MM.1S (cell line): Measurements from ENCODE around the gene JUN.

Source experiments
- DNase-seq: peaks from one replicate; pipeline ENCODE4 v3.0.0-alpha.2; 2015
- H2AFZ ChIP-seq: fragments of 300-600 bp; sonication (generic); 2 replicates; pipeline ENCODE4 v1.6.0; 2016; ENCODE audit warnings: antibody characterized with exemption, low read length
- H3F3A ChIP-seq: fragments of 300-600 bp; sonication (generic); 2 replicates; pipeline ENCODE4 v1.6.1; 2016; ENCODE audit warnings: mild to moderate bottlenecking, antibody characterized with exemption, low read length, moderate library complexity, mixed read lengths; ENCODE audit not compliant: insufficient read depth
- H3K27ac ChIP-seq: fragments of 300-600 bp; sonication (generic); 2 replicates; pipeline ENCODE4 v1.5.1; 2016; ENCODE audit warnings: mild to moderate bottlenecking, low read length
- H3K27me3 ChIP-seq: fragments of 300-600 bp; sonication (generic); replicated peaks from 2 replicates; pipeline ENCODE4 v1.6.0; 2016; ENCODE audit warnings: low read length; ENCODE audit not compliant: insufficient read depth
- H3K36me3 ChIP-seq: fragments of 300-600 bp; sonication (generic); replicated peaks from 2 replicates; pipeline ENCODE4 v1.6.1; 2016; ENCODE audit warnings: mild to moderate bottlenecking, low read length, mixed read lengths; ENCODE audit not compliant: insufficient read depth
- H3K4me1 ChIP-seq: fragments of 300-600 bp; sonication (generic); 2 replicates; pipeline ENCODE4 v1.6.1; 2016; ENCODE audit warnings: low read length, mixed read lengths
- H3K4me2 ChIP-seq: fragments of 300-600 bp; sonication (generic); 2 replicates; pipeline ENCODE4 v1.6.0; 2016; ENCODE audit warnings: low read depth, low read length
- H3K4me3 ChIP-seq: fragments of 300-600 bp; sonication (generic); 2 replicates; pipeline ENCODE4 v1.5.1; 2016; ENCODE audit warnings: low read length, mixed read lengths
- H3K79me2 ChIP-seq: fragments of 300-600 bp; sonication (generic); 2 replicates; pipeline ENCODE4 v1.6.1; 2016; ENCODE audit warnings: mixed run types, low read length, mixed read lengths
- H3K9ac ChIP-seq: fragments of 300-600 bp; sonication (generic); 2 replicates; pipeline ENCODE4 v1.6.1; 2016; ENCODE audit warnings: low read length, mixed read lengths
- H3K9me2 ChIP-seq: fragments of 300-600 bp; sonication (generic); replicated peaks from 2 replicates; pipeline ENCODE4 v1.6.1; 2016; ENCODE audit warnings: mild to moderate bottlenecking, low read length, mixed read lengths; ENCODE audit not compliant: insufficient read depth
- H3K9me3 ChIP-seq: fragments of 300-600 bp; sonication (generic); replicated peaks from 2 replicates; pipeline ENCODE4 v1.6.1; 2016; ENCODE audit warnings: mild to moderate bottlenecking, low read length, mixed read lengths; ENCODE audit not compliant: insufficient read depth
- H4K20me1 ChIP-seq: fragments of 300-600 bp; sonication (generic); 2 replicates; pipeline ENCODE4 v1.6.1; 2016; ENCODE audit warnings: mild to moderate bottlenecking, low read length, moderate library complexity, mixed read lengths; ENCODE audit not compliant: insufficient read depth
- EZH2 ChIP-seq: fragments of 300-600 bp; sonication (generic); optimal IDR thresholded peaks from 2 replicates; pipeline ENCODE3; 2017; ENCODE audit warnings: low read depth, mild to moderate bottlenecking, antibody characterized with exemption, low read length, mixed read lengths
- EZH2phosphoT487 ChIP-seq: fragments of 300-600 bp; sonication (generic); IDR thresholded peaks from 2 replicates; pipeline ENCODE4 v1.6.1; 2018; ENCODE audit warnings: antibody characterized with exemption, low read length
- TF ChIP-seq, protein P1 (sequence below): fragments of 300-600 bp; sonication (generic); IDR thresholded peaks from 2 replicates; pipeline ENCODE4 v1.5.1; 2016; ENCODE audit warnings: antibody characterized with exemption, low read length, mixed read lengths

JUN gene

DNA sequence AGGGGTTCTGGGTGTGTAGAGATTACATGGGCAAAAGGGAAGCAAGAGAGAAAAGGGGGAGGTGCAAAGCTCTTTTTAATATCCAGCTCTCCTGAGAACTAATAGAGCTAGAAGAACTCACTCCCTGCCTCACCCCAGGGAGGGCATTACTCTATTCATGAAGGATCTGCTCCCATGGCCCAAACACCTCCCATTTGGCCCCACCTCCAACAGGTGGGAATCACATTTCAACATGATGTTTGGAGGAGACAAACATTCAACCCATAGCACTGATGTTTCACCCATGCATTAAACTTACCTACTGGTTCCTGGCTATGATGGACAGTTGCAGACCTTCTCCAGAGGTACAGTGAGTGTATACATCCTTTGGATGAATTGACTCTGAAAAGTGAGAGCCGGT lies 7.3 kb upstream of the JUN start:
- H3K4me1 ChIP-seq = peaks cover 10% of the 10 kb centered on the region; the same call in 1 of the 2 replicates
- no peak overlapping the region for H3K4me2 ChIP-seq
- H3K4me3 ChIP-seq = no peak overlapping the region
- no peak overlapping the region for H3K9ac ChIP-seq
- H3K27ac ChIP-seq = no peak overlapping the region
- no peaks in the 10 kb centered on the region for H3K9me2 ChIP-seq
- no peaks in the 10 kb centered on the region for H3K9me3 ChIP-seq
- H2AFZ ChIP-seq = no peak overlapping the region
- no peaks in the 10 kb centered on the region for H3K79me2 ChIP-seq
- TF ChIP-seq EZH2 (no peak), EZH2phosphoT487 (no peak)
- TF ChIP-seq, protein P1, sequence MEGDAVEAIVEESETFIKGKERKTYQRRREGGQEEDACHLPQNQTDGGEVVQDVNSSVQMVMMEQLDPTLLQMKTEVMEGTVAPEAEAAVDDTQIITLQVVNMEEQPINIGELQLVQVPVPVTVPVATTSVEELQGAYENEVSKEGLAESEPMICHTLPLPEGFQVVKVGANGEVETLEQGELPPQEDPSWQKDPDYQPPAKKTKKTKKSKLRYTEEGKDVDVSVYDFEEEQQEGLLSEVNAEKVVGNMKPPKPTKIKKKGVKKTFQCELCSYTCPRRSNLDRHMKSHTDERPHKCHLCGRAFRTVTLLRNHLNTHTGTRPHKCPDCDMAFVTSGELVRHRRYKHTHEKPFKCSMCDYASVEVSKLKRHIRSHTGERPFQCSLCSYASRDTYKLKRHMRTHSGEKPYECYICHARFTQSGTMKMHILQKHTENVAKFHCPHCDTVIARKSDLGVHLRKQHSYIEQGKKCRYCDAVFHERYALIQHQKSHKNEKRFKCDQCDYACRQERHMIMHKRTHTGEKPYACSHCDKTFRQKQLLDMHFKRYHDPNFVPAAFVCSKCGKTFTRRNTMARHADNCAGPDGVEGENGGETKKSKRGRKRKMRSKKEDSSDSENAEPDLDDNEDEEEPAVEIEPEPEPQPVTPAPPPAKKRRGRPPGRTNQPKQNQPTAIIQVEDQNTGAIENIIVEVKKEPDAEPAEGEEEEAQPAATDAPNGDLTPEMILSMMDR = no peak
- H3F3A ChIP-seq = peaks cover 5% of the 10 kb centered on the region
- peaks cover 17% of the 10 kb centered on the region for H3K27me3 ChIP-seq
- DNase-seq = no peak
- H3K36me3 ChIP-seq = no peaks in the 10 kb centered on the region
- no peaks in the 10 kb centered on the region for H4K20me1 ChIP-seq

DNA sequence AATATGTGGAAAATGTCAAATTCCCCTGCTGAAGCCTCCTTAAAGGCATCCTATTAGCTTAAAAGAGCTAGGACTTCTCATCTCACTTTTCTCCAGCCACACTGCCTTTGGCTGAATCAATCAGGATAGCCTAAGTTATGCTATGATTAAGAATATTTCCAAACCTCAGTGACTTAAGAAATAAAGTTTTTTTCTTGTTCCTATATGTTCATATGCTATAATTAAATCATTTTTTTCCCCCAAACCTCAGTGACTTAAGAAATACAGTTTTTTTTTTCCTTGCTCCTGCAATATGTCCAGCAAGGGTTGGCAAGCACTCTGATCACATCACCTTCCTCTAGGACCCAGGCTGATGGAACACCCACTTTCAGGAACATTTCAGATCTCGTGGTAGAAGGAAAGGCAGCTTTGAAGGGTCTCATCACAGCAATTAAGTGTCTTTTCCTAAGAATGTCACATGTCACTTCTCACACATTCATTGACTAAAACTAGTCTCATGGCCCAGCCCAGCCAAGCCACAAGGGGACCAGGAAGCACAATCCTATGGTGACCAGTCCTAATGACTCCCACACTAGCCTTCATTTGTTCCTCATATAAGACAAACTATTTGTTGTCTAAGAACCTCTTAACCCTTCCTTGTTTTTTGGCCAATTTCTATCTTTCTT lies 6.3 kb upstream of the JUN start:
- H3K4me1 ChIP-seq = peaks cover 17% of the 10 kb centered on the region; the same call in 1 of the 2 replicates
- H3K79me2 ChIP-seq = no peaks in the 10 kb centered on the region
- no peaks in the 10 kb centered on the region for H3K36me3 ChIP-seq
- H3K4me3 ChIP-seq = no peak overlapping the region
- H4K20me1 ChIP-seq = no peaks in the 10 kb centered on the region
- H3K9ac ChIP-seq = no peak overlapping the region
- H3F3A ChIP-seq = peaks cover 15% of the 10 kb centered on the region
- no peak overlapping the region for H2AFZ ChIP-seq
- H3K9me3 ChIP-seq = no peaks in the 10 kb centered on the region
- no peak for TF ChIP-seq EZH2
- TF ChIP-seq, protein P1 = no peak
- no peak for TF ChIP-seq EZH2phosphoT487
- no peak for DNase-seq
- H3K4me2 ChIP-seq = no peak overlapping the region
- H3K27me3 ChIP-seq = peaks cover 18% of the 10 kb centered on the region
- no peaks in the 10 kb centered on the region for H3K9me2 ChIP-seq
- no peak overlapping the region for H3K27ac ChIP-seq

DNA sequence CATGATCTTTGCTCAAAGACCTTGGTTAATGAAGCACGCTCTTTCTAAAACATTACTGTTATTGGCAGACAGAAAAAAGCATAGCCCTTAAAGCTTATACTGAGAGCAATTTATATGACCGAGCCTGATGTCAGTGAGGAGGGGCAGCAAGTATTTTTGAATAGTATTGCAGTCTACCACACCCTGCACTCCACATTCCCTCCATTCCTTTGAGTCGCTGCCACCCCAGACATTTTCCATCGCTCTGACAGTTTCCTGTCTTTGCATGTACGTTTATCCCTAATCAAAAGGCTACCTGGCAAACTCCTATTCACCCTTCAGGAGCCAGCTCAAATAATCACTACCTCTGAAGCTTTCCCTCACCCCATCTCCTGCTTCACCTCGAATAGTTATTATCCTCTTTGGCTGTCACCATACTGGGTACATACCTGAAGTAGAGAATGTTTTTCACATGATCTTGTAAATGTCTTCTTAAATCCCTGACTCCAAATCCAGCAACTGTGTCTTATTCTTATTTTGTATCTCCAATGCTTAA lies 5.5 kb upstream of the JUN start:
- Histone ChIP-seq H3K4me3 (no peak overlapping the region), H3F3A (peaks cover 19% of the 10 kb centered on the region), H3K4me1 (peaks cover 11% of the 10 kb centered on the region; the same call in 1 of the 2 replicates), H3K4me2 (no peak overlapping the region), H4K20me1 (no peaks in the 10 kb centered on the region), H3K79me2 (no peaks in the 10 kb centered on the region), H3K36me3 (no peaks in the 10 kb centered on the region), H3K27ac (no peak overlapping the region), H2AFZ (no peak overlapping the region), H3K9ac (no peak overlapping the region), H3K9me3 (no peaks in the 10 kb centered on the region), H3K9me2 (no peaks in the 10 kb centered on the region), H3K27me3 (peaks cover 18% of the 10 kb centered on the region)
- TF ChIP-seq EZH2 = no peak
- TF ChIP-seq, protein P1 = no peak
- TF ChIP-seq EZH2phosphoT487 = no peak
- no peak for DNase-seq
